MM.1S (cell line): ENCODE measurements around the gene IGSF11.

Experiments used
- DNase-seq: peaks from one replicate; pipeline ENCODE4 v3.0.0-alpha.2; 2015
- H2AFZ ChIP-seq: fragments of 300-600 bp; sonication (generic); 2 replicates; pipeline ENCODE4 v1.6.0; 2016; ENCODE audit warnings: antibody characterized with exemption, low read length
- H3F3A ChIP-seq: fragments of 300-600 bp; sonication (generic); 2 replicates; pipeline ENCODE4 v1.6.1; 2016; ENCODE audit warnings: mild to moderate bottlenecking, antibody characterized with exemption, low read length, moderate library complexity, mixed read lengths; ENCODE audit not compliant: insufficient read depth
- H3K27ac ChIP-seq: fragments of 300-600 bp; sonication (generic); 2 replicates; pipeline ENCODE4 v1.5.1; 2016; ENCODE audit warnings: mild to moderate bottlenecking, low read length
- H3K27me3 ChIP-seq: fragments of 300-600 bp; sonication (generic); replicated peaks from 2 replicates; pipeline ENCODE4 v1.6.0; 2016; ENCODE audit warnings: low read length; ENCODE audit not compliant: insufficient read depth
- H3K36me3 ChIP-seq: fragments of 300-600 bp; sonication (generic); replicated peaks from 2 replicates; pipeline ENCODE4 v1.6.1; 2016; ENCODE audit warnings: mild to moderate bottlenecking, low read length, mixed read lengths; ENCODE audit not compliant: insufficient read depth
- H3K4me1 ChIP-seq: fragments of 300-600 bp; sonication (generic); 2 replicates; pipeline ENCODE4 v1.6.1; 2016; ENCODE audit warnings: low read length, mixed read lengths
- H3K4me2 ChIP-seq: fragments of 300-600 bp; sonication (generic); 2 replicates; pipeline ENCODE4 v1.6.0; 2016; ENCODE audit warnings: low read depth, low read length
- H3K4me3 ChIP-seq: fragments of 300-600 bp; sonication (generic); 2 replicates; pipeline ENCODE4 v1.5.1; 2016; ENCODE audit warnings: low read length, mixed read lengths
- H3K79me2 ChIP-seq: fragments of 300-600 bp; sonication (generic); 2 replicates; pipeline ENCODE4 v1.6.1; 2016; ENCODE audit warnings: mixed run types, low read length, mixed read lengths
- H3K9ac ChIP-seq: fragments of 300-600 bp; sonication (generic); 2 replicates; pipeline ENCODE4 v1.6.1; 2016; ENCODE audit warnings: low read length, mixed read lengths
- H3K9me2 ChIP-seq: fragments of 300-600 bp; sonication (generic); replicated peaks from 2 replicates; pipeline ENCODE4 v1.6.1; 2016; ENCODE audit warnings: mild to moderate bottlenecking, low read length, mixed read lengths; ENCODE audit not compliant: insufficient read depth
- H3K9me3 ChIP-seq: fragments of 300-600 bp; sonication (generic); replicated peaks from 2 replicates; pipeline ENCODE4 v1.6.1; 2016; ENCODE audit warnings: mild to moderate bottlenecking, low read length, mixed read lengths; ENCODE audit not compliant: insufficient read depth
- H4K20me1 ChIP-seq: fragments of 300-600 bp; sonication (generic); 2 replicates; pipeline ENCODE4 v1.6.1; 2016; ENCODE audit warnings: mild to moderate bottlenecking, low read length, moderate library complexity, mixed read lengths; ENCODE audit not compliant: insufficient read depth
- CTCF ChIP-seq: fragments of 300-600 bp; sonication (generic); IDR thresholded peaks from 2 replicates; pipeline ENCODE4 v1.5.1; 2016; ENCODE audit warnings: antibody characterized with exemption, low read length, mixed read lengths
- EZH2 ChIP-seq: fragments of 300-600 bp; sonication (generic); optimal IDR thresholded peaks from 2 replicates; pipeline ENCODE3; 2017; ENCODE audit warnings: low read depth, mild to moderate bottlenecking, antibody characterized with exemption, low read length, mixed read lengths
- EZH2phosphoT487 ChIP-seq: fragments of 300-600 bp; sonication (generic); IDR thresholded peaks from 2 replicates; pipeline ENCODE4 v1.6.1; 2018; ENCODE audit warnings: antibody characterized with exemption, low read length

Gene IGSF11

GRCh38 chr3:118942195-118942594, 92.5 kb downstream of the IGSF11 start:
- Histone ChIP-seq H3K4me2 (no peak overlapping the region), H3F3A (no peaks in the 10 kb centered on the region), H3K27ac (no peak overlapping the region), H4K20me1 (no peaks in the 10 kb centered on the region), H2AFZ (no peak overlapping the region), H3K79me2 (no peaks in the 10 kb centered on the region), H3K4me3 (no peak overlapping the region), H3K9ac (no peak overlapping the region), H3K9me2 (no peaks in the 10 kb centered on the region), H3K36me3 (no peaks in the 10 kb centered on the region), H3K4me1 (peaks cover 6% of the 10 kb centered on the region; the same call in 1 of the 2 replicates), H3K27me3 (no peaks in the 10 kb centered on the region), H3K9me3 (no peaks in the 10 kb centered on the region)
- TF ChIP-seq CTCF, result no peak
- TF ChIP-seq EZH2, result no peak
- no peak for TF ChIP-seq EZH2phosphoT487
- DNase-seq, result no peak

GRCh38 chr3:118941236-118941635, 93.4 kb downstream of the IGSF11 start:
- no peak for TF ChIP-seq CTCF
- no peak for TF ChIP-seq EZH2
- no peak for TF ChIP-seq EZH2phosphoT487
- Histone ChIP-seq H3K4me2 (no peak overlapping the region), H3K27ac (no peak overlapping the region), H4K20me1 (no peaks in the 10 kb centered on the region), H3K4me3 (no peak overlapping the region), H3K36me3 (no peaks in the 10 kb centered on the region), H3K79me2 (no peaks in the 10 kb centered on the region), H3K9me2 (no peaks in the 10 kb centered on the region), H3K9ac (no peak overlapping the region), H3F3A (no peaks in the 10 kb centered on the region), H2AFZ (no peak overlapping the region), H3K27me3 (no peaks in the 10 kb centered on the region), H3K4me1 (peaks cover 6% of the 10 kb centered on the region; the same call in 1 of the 2 replicates), H3K9me3 (no peaks in the 10 kb centered on the region)
- DNase-seq, result no peak

GRCh38 chr3:118938183-118938961, 96.3 kb downstream of the IGSF11 start:
- no peak overlapping the region for H3K4me3 ChIP-seq
- H3K36me3 ChIP-seq, result no peaks in the 10 kb centered on the region
- H3K9me3 ChIP-seq, result no peaks in the 10 kb centered on the region
- no peaks in the 10 kb centered on the region for H3K27me3 ChIP-seq
- no peaks in the 10 kb centered on the region for H3K79me2 ChIP-seq
- H2AFZ ChIP-seq, result no peak overlapping the region
- H3K27ac ChIP-seq, result no peak overlapping the region
- H3K4me1 ChIP-seq, result no peaks in the 10 kb centered on the region
- H3K9ac ChIP-seq, result no peak overlapping the region
- no peaks in the 10 kb centered on the region for H3F3A ChIP-seq
- no peak for DNase-seq
- TF ChIP-seq EZH2 (no peak), CTCF (no peak), EZH2phosphoT487 (no peak)
- no peaks in the 10 kb centered on the region for H4K20me1 ChIP-seq
- no peaks in the 10 kb centered on the region for H3K9me2 ChIP-seq
- no peak overlapping the region for H3K4me2 ChIP-seq
